RPMI7951 (cell line): ENCODE data around the gene CALCOCO2. TPM values are rescaled to one million over a fixed set of nuclear protein-coding genes. Genes with fewer than 3 reads are reported as not detected.

Experiments used
- DNase-seq: peaks from one replicate; pipeline ENCODE4 v3.0.0-alpha.2; 2012; ENCODE audit warnings: low read depth
- total RNA-seq: library from RNA; depleted of rRNA; stranded (reverse); fragments of >200 nt; shearing (Covaris generic); gene quantifications from 2 replicates; pipeline ENCODE4 v1.2.3, GENCODE V29; 2014

Gene CALCOCO2
- total RNA-seq, 1 experiment from 2014 or later: 48.8 TPM

GRCh38 chr17:48873696-48874443 lies 43.0 kb downstream of the CALCOCO2 start:
- DNase-seq: no peak

- peak; percentile 57 for DNase-seq
Measured at GRCh38 chr17:48878920-48879898, 48.4 kb downstream of the CALCOCO2 start.

GRCh38 chr17:48882272-48882671 lies 51.4 kb downstream of the CALCOCO2 start:
- DNase-seq: no peak

GRCh38 chr17:48883171-48883570 lies 52.3 kb downstream of the CALCOCO2 start:
- no peak for DNase-seq

GRCh38 chr17:48890086-48890485 lies 59.3 kb downstream of the CALCOCO2 start:
- no peak for DNase-seq

- DNase-seq: no peak
Measured at GRCh38 chr17:48892940-48893645, 62.3 kb downstream of the CALCOCO2 start.

GRCh38 chr17:48893646-48894508 lies 63.0 kb downstream of the CALCOCO2 start:
- DNase-seq: no peak

- DNase-seq: no peak
Measured at GRCh38 chr17:48894886-48895285, 64.1 kb downstream of the CALCOCO2 start.

- no peak for DNase-seq
Measured at GRCh38 chr17:48901241-48901640, 70.4 kb downstream of the CALCOCO2 start.

GRCh38 chr17:48903401-48903800 lies 72.6 kb downstream of the CALCOCO2 start:
- DNase-seq: no peak

- no peak for DNase-seq
Measured at GRCh38 chr17:48904428-48904827, 73.6 kb downstream of the CALCOCO2 start.

GRCh38 chr17:48905987-48906515 lies 75.2 kb downstream of the CALCOCO2 start:
- no peak for DNase-seq

GRCh38 chr17:48907713-48908046 lies 76.8 kb downstream of the CALCOCO2 start:
- DNase-seq: peak; percentile 51

GRCh38 chr17:48908047-48908843 lies 77.4 kb downstream of the CALCOCO2 start, which contains the start of gene UBE2Z:
TSS of gene UBE2Z (plus strand) at chr17:48908407. CDS start at chr17:48908504, 97 bp downstream.
- peak; percentile 93 for DNase-seq

- DNase-seq: peak; percentile 82
Measured at GRCh38 chr17:48908853-48909394, 78.1 kb downstream of the CALCOCO2 start.

- no peak for DNase-seq
Measured at GRCh38 chr17:48909783-48910182, 78.9 kb downstream of the CALCOCO2 start.

- no peak for DNase-seq
Measured at GRCh38 chr17:48910370-48910769, 79.5 kb downstream of the CALCOCO2 start.

GRCh38 chr17:48912476-48912875 lies 81.6 kb downstream of the CALCOCO2 start:
- no peak for DNase-seq
